Thyroid gland (tissue), 4 donors: ENCODE measurements around the gene RPL21. TPM values are rescaled to one million over a fixed set of nuclear protein-coding genes. Genes with fewer than 3 reads are reported as not detected.

Source experiments
- DNase-seq, 2 donors: peaks; one replicate each; pipeline ENCODE4 v3.0.0-alpha.2; 2019
- H3K27ac ChIP-seq, 3 donors: fragments of 200-600 bp; sonication (generic); 1 replicate in 2 of 3; 2 replicates in 1 of 3; pipeline ENCODE4 v1.5.1; 2016 to 2019; ENCODE audit warnings: mild to moderate bottlenecking in 1 of 3, moderate library complexity in 1 of 3
- H3K27me3 ChIP-seq: fragments of 200-600 bp; sonication (generic); one replicate; pipeline ENCODE4 v1.5.1; 2019
- H3K36me3 ChIP-seq, 2 donors: fragments of 200-600 bp; sonication (generic); one replicate each; pipeline ENCODE4 v1.5.1; 2016 to 2019
- H3K4me1 ChIP-seq, 2 donors: fragments of 200-600 bp; sonication (generic); one replicate each; pipeline ENCODE4 v1.5.1; 2017 to 2019
- H3K4me3 ChIP-seq, 3 donors: fragments of 200-600 bp; sonication (generic); replicated peaks in 1 of 3; 1 replicate in 2 of 3; 2 replicates in 1 of 3; pipeline ENCODE4 v1.5.1; 2016; ENCODE audit warnings: mild to moderate bottlenecking in 1 of 3
- H3K9me3 ChIP-seq: fragments of 200-600 bp; sonication (generic); one replicate; pipeline ENCODE4 v1.5.1; 2017
- POLR2A ChIP-seq, 2 donors: fragments of 450-650 bp; IDR thresholded peaks; one replicate each; pipeline ENCODE4 v1.6.1; 2017; ENCODE audit warnings: antibody characterized with exemption in 2 of 2, mild to moderate bottlenecking in 2 of 2, moderate library complexity in 1 of 2
- WGBS, 2 donors: methylation state at CpG; one replicate each; pipeline ENCODE4 v1.1.5; 2017; 5-methylcytosine and 5-hydroxymethylcytosine counted together
- intact Hi-C: fragments of 100-400 bp; cut with DNase I; formaldehyde crosslinking; loops from one replicate; pipeline ENCODE4 v1.15.1; 2023
- total RNA-seq, 4 donors: library from RNA; depleted of rRNA; stranded (reverse); fragments of >200 nt; gene quantifications; one replicate each; pipeline ENCODE4 v1.2.3, GENCODE V29; 2016
- TF ChIP-seq, protein P1 (sequence below), 6 experiments: fragments of 200-600 bp in 3 of 6; fragments of 450-650 bp in 3 of 6; sonication (generic) in 3 of 6; IDR thresholded peaks; one replicate each; pipeline ENCODE4 v1.5.1; 2016 to 2019; ENCODE audit warnings: antibody characterized with exemption in 6 of 6, mild to moderate bottlenecking in 2 of 6, inconsistent platforms in 1 of 6, moderate library complexity in 1 of 6

RPL21 gene
- total RNA-seq, 4 donors from 2014 or later: 553 to 1,479 (median 807) TPM

DNA sequence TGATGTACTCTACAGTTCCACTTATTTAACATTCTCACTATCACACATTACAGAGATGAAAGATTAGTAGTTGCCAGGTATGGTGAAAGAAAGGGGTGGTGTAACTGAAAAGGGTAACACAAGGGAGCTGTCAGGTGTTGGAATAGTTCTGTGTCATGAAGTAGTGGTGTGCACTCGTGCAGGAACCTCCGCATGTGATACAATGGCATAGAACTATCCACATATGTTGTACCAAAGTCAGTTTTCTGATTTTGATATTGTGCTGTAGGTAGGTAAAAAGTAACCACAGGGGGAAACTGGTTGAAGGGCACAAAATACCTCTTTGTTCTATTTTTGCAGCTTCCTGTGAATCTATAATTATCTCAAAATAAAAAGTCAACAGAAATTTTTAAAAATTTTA lies 24.4 kb upstream of the RPL21 start:
- H3K4me1 ChIP-seq: no peaks in the 10 kb centered on the region
- H3K36me3 ChIP-seq: no peaks in the 10 kb centered on the region
- H3K4me3 ChIP-seq: no peak overlapping the region
- H3K9me3 ChIP-seq: no peaks in the 10 kb centered on the region
- no peak overlapping the region for H3K27ac ChIP-seq
- DNase-seq: no peak
- WGBS, 2 donors: 88 to 89% methylated on average over 2 of the region's 2 CpGs
- TF ChIP-seq, protein P1, sequence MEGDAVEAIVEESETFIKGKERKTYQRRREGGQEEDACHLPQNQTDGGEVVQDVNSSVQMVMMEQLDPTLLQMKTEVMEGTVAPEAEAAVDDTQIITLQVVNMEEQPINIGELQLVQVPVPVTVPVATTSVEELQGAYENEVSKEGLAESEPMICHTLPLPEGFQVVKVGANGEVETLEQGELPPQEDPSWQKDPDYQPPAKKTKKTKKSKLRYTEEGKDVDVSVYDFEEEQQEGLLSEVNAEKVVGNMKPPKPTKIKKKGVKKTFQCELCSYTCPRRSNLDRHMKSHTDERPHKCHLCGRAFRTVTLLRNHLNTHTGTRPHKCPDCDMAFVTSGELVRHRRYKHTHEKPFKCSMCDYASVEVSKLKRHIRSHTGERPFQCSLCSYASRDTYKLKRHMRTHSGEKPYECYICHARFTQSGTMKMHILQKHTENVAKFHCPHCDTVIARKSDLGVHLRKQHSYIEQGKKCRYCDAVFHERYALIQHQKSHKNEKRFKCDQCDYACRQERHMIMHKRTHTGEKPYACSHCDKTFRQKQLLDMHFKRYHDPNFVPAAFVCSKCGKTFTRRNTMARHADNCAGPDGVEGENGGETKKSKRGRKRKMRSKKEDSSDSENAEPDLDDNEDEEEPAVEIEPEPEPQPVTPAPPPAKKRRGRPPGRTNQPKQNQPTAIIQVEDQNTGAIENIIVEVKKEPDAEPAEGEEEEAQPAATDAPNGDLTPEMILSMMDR (IDR thresholded peaks at IDR 0.05): no peak
- no peak for TF ChIP-seq POLR2A (IDR thresholded peaks at IDR 0.05)
- H3K27me3 ChIP-seq: peaks cover 4% of the 10 kb centered on the region
- intact Hi-C loops: no loop called here

DNA sequence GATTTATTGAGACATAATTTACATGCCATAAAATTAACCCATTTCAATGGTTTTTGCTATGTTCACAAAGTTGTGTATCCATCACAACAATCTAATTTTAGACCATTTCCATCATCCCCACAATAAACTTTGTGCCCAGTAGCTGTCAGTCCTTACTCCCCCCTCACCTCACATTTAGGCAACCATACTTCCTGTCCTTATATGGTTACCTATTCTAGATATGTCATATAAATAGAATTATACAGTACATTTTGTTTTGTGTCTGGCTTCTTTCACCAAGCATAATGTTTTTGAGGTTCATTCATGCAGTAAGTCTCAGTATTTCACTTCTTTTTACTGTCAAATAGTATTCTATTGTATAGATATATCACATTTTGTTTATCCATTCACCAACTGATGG lies 23.2 kb upstream of the RPL21 start:
- Histone ChIP-seq H3K36me3 (no peaks in the 10 kb centered on the region), H3K27ac (no peak overlapping the region), H3K4me1 (no peaks in the 10 kb centered on the region), H3K4me3 (no peak overlapping the region), H3K9me3 (no peaks in the 10 kb centered on the region), H3K27me3 (peaks cover 4% of the 10 kb centered on the region)
- TF ChIP-seq POLR2A (IDR thresholded peaks at IDR 0.05): no peak
- TF ChIP-seq, protein P1 (IDR thresholded peaks at IDR 0.05): no peak
- DNase-seq: no peak
- intact Hi-C loops: no loop called here

DNA sequence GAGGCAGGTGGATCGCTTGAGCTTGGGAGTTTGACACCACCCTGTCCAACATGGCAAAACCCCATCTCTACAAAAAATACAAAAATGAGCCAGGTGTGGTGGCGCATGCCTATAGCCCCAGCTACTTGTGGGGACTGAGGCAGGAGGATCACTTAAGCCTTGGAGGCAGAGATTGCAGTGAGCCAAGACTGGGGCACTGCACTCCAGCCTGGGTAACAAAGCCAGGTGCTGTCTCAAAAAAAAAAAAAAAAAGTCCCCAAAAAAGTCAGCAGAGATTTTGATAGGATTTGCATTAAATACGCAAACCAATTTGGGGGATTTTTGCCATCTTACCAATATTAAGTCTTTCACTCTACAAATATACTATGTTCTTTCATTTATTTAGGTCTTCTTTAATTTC lies 21.7 kb upstream of the RPL21 start:
- H3K4me3 ChIP-seq: no peak overlapping the region
- intact Hi-C loops: no loop called here
- TF ChIP-seq, protein P1 (IDR thresholded peaks at IDR 0.05): no peak
- no peak for TF ChIP-seq POLR2A (IDR thresholded peaks at IDR 0.05)
- WGBS, 2 donors: 92 to 98% methylated on average over 3 of the region's 3 CpGs
- peaks cover 4% of the 10 kb centered on the region for H3K27me3 ChIP-seq
- no peak for DNase-seq
- no peaks in the 10 kb centered on the region for H3K9me3 ChIP-seq
- H3K27ac ChIP-seq: no peak overlapping the region
- no peaks in the 10 kb centered on the region for H3K4me1 ChIP-seq
- no peaks in the 10 kb centered on the region for H3K36me3 ChIP-seq

DNA sequence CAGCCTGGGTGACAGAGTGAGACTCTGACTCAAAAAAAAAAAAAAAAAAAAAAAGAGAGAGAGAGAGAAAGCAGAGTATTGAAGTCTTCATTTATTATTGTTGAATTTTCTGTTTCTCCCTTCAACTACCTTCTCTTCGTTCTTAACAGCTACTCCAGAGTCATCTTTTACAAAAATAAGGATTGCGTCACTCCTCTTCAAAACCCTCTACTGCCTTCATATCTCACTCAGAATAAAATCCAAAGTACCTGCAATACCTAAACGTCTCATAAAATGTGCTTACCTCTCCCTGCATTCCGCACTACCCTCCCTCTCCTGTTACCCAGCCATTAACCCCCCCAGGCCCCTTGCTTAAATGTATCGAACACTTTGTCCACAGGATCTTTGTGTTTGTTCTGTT lies 17.4 kb upstream of the RPL21 start:
- Histone ChIP-seq H3K9me3 (no peaks in the 10 kb centered on the region), H3K4me3 (no peak overlapping the region), H3K4me1 (no peaks in the 10 kb centered on the region), H3K27ac (no peak overlapping the region), H3K27me3 (no peaks in the 10 kb centered on the region), H3K36me3 (no peaks in the 10 kb centered on the region)
- DNase-seq: no peak
- intact Hi-C loops: no loop called here
- TF ChIP-seq, protein P1 (IDR thresholded peaks at IDR 0.05): no peak
- no peak for TF ChIP-seq POLR2A (IDR thresholded peaks at IDR 0.05)
- WGBS, 2 donors: 64 to 73% methylated on average over 5 of the region's 5 CpGs

DNA sequence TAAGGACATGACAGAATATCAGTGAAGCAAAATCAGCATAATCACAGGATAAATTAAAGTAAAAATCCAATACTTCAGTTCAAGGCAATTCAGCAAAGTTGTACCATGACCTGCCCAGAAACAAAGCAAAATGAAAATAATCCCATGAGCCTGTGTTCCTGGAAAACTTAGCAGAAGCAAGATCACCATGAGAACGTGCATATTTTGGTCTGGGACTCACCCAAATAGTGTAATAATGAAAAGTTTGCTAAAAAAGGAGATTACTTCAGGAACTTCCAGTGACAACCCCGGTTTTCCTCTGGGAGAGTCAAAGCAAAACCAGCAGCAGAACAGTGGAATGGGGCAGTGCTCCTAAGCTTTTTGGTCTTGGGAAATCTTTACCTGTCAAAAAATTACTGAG lies 14.9 kb upstream of the RPL21 start:
- no peaks in the 10 kb centered on the region for H3K4me1 ChIP-seq
- no peak overlapping the region for H3K27ac ChIP-seq
- H3K9me3 ChIP-seq: no peaks in the 10 kb centered on the region
- 57 to 67% methylated on average over 2 of the region's 2 CpGs for WGBS, 2 donors
- H3K27me3 ChIP-seq: no peaks in the 10 kb centered on the region
- TF ChIP-seq, protein P1 (IDR thresholded peaks at IDR 0.05): no peak
- no peak for TF ChIP-seq POLR2A (IDR thresholded peaks at IDR 0.05)
- H3K36me3 ChIP-seq: no peaks in the 10 kb centered on the region
- H3K4me3 ChIP-seq: no peak overlapping the region
- DNase-seq: no peak
- intact Hi-C loops: no loop called here
